PFSK-1 (cell line): ENCODE results near the gene IGSF23.

Experiments
- FOXP2 ChIP-seq: optimal IDR thresholded peaks from 2 replicates; pipeline ENCODE3; 2011; ENCODE audit warnings: borderline replicate concordance, control low read depth, inconsistent platforms; ENCODE audit not compliant: insufficient read depth; ENCODE audit errors: extremely low read length, extremely low read depth
- POLR2AphosphoS5 ChIP-seq: IDR thresholded peaks from 2 replicates; pipeline ENCODE4 v1.6.1; 2012; ENCODE audit warnings: low read depth, mild to moderate bottlenecking, control low read depth, low read length, moderate library complexity
- SIN3A ChIP-seq: IDR thresholded peaks from 2 replicates; pipeline ENCODE4 v1.6.1; 2012; ENCODE audit warnings: mild to moderate bottlenecking, low read length, moderate library complexity, borderline replicate concordance; ENCODE audit not compliant: insufficient read depth
- TAF1 ChIP-seq: IDR thresholded peaks from 2 replicates; pipeline ENCODE4 v1.6.1; 2012; ENCODE audit warnings: low read length, control low read depth, borderline replicate concordance; ENCODE audit not compliant: insufficient read depth
- TF ChIP-seq, protein P1 (sequence below), 2 experiments: IDR thresholded peaks; 2 replicates each; pipeline versions ENCODE4 v1.6.1 to v1.8.0; 2011 to 2012; ENCODE audit warnings: low read depth in 2 of 2, low read length in 2 of 2, control low read depth in 1 of 2, inconsistent platforms in 1 of 2, mild to moderate bottlenecking in 1 of 2, moderate library complexity in 1 of 2; ENCODE audit not compliant: insufficient read depth in 1 of 2

DNA sequence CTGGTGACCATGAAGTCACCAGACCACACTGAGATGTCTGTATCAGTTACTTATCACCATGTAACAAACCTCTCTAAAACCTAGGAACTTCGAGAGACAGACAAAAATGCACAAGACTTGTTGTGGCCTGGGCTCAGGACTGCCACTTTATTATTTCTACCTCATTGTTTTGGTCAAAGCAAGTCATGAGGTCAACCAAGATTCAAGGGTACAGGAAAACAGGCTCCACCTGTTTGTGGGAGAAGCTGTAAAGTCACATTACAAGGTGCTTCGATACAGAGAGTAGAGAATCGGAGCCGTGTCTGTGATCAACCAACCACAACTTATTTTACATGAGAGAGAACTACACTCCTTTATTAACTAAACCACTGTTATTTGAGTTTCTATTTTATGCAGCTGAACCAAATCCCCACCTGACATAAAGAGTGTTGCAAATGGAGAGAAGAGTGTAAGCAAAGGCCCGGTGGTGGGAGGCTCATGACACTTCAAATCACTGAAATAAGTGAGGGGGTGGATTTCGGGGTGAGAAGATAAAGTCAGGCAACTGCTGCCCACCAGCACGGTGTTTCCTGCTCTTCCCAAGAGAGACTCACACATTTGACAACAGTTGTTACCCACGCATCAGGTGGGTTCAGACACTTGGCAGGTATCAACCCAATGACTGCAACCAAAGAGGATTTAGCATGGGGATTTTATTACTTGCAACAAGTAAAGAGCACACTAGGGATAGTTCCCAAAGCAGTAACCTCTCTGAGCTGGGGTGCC is 39.0 kb upstream of the IGSF23 start:
- TF ChIP-seq TAF1: no peak
- TF ChIP-seq, protein P1, sequence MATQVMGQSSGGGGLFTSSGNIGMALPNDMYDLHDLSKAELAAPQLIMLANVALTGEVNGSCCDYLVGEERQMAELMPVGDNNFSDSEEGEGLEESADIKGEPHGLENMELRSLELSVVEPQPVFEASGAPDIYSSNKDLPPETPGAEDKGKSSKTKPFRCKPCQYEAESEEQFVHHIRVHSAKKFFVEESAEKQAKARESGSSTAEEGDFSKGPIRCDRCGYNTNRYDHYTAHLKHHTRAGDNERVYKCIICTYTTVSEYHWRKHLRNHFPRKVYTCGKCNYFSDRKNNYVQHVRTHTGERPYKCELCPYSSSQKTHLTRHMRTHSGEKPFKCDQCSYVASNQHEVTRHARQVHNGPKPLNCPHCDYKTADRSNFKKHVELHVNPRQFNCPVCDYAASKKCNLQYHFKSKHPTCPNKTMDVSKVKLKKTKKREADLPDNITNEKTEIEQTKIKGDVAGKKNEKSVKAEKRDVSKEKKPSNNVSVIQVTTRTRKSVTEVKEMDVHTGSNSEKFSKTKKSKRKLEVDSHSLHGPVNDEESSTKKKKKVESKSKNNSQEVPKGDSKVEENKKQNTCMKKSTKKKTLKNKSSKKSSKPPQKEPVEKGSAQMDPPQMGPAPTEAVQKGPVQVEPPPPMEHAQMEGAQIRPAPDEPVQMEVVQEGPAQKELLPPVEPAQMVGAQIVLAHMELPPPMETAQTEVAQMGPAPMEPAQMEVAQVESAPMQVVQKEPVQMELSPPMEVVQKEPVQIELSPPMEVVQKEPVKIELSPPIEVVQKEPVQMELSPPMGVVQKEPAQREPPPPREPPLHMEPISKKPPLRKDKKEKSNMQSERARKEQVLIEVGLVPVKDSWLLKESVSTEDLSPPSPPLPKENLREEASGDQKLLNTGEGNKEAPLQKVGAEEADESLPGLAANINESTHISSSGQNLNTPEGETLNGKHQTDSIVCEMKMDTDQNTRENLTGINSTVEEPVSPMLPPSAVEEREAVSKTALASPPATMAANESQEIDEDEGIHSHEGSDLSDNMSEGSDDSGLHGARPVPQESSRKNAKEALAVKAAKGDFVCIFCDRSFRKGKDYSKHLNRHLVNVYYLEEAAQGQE (IDR thresholded peaks at IDR 0.05; ENCODE audit: insufficient read depth in 1 of 2, low read depth in 2 of 2, low read length in 2 of 2): no peak
- TF ChIP-seq POLR2AphosphoS5: no peak
- TF ChIP-seq SIN3A: no peak
- no peak for TF ChIP-seq FOXP2
